Stimulated activated CD8-positive, alpha-beta memory T cell treated with anti-CD3 and anti-CD28 coated beads, Interleukin-15, amount 100 ng/mL, for 4 hours (primary cell): Measurements from ENCODE around the gene PROCA1.

ENCODE experiments used
- DNase-seq, 2 donors: peaks; one replicate each; pipeline ENCODE4 v3.0.0-alpha.2; 2020; ENCODE audit warnings: low read depth in 2 of 2

Gene PROCA1

DNA sequence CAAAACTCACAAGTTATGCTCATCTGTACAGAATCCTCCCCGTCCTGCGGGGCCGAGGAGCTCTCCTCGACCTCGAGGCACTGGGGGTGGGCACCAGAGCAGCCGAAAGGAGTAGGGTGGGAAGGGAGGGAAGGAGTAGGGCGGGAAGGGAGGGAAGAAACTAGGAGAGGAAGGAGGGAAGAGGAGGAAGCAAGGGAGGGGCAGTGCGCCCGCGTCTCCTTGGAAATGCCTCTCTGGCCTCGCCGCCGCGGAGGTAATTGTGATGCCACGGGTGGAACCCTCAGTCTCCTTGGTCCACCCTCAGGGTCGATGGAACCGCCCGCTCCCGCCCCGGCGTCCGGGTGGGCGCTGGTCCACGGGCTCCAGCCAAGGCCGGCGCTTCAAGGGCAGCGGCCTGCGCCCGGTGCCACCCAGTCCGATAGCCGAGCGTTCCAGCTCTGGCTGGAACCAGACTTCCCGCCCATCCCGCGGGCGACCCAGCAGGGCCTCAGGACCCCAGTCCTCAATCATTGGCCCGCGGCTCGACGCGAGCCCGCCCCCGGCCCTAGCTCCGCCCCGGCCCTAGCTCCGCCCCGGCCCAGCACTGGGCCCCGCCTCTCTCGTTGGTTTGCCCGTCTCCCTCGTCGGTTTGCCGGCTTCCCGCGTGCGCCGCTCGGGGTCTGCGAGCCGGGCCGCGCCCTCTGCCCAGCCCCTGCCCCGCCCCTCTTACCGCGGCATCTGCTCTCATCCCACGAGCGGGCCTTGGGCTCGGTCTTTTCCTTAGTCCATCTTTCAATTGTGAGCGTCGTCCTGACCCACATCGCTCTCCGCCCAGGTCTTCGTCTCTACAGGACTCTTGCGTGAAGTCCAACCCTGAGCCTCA, 596 bp downstream of the PROCA1 start:
- DNase-seq, result peak; percentile 74 to 75

DNA sequence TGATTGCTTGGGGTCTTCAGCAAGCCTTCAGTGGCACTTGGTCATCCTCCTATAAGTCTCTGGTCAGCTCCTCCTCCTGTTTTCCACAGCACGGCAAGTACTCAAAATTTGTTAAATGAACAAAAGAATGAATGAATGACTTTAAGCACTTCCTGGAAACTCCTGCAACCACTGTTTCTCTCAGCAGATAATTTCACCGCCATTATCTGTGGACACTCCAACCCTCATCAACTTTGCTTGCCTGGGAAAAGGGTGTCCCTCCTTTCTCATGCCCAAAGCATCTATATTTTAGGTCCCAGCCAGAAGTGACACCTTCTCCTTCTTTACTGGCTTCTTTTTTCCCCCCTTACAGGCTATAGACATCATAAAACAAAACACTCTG, 4.4 kb downstream of the PROCA1 start:
- DNase-seq, result no peak

- no peak for DNase-seq
Measured at GRCh38 chr17:28706471-28707338, 5.0 kb downstream of the PROCA1 start.

DNA sequence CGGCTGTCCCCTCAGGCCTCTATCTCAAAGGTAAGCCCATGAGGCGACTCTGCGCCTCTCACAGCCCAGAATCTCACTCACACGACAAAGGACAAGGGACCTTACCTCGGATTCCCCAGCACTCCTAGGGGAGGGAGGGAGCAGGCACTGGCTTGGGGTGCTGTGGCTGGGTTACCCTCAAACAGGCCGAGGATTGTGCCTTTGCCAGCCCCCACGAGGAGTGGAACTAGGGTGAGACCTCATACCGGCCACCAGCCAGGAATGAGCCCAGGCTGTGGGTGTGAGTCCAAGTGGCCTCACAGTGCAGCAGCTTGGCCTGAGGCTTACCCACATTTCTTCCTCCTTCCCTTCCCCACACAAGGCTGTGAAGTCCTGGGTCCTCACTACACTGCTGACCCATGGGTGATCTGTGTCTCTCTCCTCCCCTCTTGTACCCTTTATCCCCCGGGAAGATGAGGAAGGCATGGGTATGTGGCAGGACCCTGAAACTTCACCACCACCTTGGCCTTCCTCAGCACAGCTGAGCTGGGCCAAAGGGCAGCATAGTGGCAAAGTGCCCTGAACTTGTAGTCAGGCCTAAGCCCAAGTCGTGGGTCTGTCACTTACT, 5.9 kb downstream of the PROCA1 start:
- DNase-seq, result no peak

GRCh38 chr17:28705074-28705659, 6.5 kb downstream of the PROCA1 start:
- DNase-seq, result no peak

DNA sequence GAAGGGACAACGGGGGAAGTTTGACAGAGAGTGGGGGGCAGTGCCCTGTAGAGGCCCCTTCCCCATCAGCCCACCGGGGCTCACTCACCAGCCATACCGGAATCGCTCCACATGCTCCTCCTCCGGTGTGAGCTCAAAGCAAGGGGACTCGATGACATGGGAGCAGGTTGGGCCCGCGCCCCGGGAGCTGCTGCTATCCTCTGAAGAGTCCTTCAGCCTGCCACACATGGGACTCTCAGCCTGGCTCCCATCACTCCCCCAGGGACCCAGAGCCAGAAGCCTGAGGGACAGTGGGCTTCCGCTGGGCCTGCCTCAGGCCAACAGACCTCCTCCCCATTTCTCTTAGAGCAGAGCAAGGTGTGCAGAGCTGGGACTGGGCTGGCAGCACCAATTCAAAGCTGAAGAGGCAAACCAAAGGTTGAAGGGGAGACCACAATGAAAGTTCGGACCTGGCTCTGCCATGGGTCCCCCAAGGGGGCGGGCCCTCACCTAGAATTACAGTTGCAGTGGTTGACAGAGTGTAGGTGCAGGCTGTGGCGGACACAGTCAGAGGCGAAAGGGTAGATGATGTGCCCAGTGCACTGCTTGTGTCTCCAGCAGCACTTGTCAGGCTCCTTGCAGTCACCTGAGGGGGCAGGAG, 7.3 kb downstream of the PROCA1 start:
- no peak for DNase-seq

DNA sequence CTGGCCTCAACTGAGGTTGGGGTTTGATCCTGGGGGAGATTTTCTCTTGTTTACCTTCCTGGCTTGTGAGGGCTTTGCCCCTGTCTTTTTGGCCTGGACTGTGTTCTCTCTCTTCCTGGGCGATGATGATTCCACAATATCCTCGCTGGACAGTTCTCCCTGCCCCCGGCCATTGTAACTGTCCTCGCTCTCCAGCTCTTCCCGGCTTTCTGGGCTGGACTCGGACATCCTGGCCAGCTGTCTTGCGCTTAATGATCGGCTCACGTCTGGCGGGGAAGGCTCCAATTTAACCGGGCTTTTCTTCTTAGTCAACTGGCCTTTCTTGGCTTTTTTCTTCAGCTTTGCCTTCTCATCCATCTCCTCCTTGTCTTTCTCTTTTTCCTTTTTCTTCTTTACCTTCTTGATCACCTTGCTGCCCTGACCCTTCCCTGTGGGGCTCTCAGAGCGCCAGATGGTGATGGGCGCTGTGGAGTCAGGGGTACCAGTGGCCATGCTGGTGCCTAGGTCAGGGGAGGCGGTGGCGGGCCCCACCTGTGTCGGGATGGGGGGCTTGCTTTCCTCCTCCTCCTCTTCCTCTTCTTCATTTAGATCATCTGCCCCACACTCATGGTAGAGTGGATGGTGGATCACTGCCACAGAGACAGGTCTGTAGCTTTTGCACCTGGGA, 8.0 kb downstream of the PROCA1 start:
- no peak for DNase-seq

DNA sequence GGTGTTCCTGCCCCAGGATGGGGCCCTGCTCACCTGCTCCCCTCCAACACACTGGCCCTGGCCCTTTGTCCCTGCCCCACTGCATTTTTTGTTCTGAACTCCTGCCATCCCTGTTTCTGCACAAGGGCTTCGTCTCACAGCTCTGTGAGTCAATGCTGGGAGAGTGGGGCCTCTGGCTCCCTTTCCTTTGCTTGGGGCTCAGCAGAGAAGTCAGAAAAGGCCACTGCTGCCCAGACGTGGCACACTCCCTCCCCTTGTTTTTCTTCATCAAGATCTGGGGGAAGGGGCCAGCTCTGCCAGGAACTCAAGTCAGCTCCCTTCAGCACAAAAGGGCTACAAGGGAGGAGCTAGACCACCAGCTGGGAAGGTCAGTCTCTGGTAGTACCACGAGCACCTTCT, 8.9 kb downstream of the PROCA1 start:
- no peak for DNase-seq

DNA sequence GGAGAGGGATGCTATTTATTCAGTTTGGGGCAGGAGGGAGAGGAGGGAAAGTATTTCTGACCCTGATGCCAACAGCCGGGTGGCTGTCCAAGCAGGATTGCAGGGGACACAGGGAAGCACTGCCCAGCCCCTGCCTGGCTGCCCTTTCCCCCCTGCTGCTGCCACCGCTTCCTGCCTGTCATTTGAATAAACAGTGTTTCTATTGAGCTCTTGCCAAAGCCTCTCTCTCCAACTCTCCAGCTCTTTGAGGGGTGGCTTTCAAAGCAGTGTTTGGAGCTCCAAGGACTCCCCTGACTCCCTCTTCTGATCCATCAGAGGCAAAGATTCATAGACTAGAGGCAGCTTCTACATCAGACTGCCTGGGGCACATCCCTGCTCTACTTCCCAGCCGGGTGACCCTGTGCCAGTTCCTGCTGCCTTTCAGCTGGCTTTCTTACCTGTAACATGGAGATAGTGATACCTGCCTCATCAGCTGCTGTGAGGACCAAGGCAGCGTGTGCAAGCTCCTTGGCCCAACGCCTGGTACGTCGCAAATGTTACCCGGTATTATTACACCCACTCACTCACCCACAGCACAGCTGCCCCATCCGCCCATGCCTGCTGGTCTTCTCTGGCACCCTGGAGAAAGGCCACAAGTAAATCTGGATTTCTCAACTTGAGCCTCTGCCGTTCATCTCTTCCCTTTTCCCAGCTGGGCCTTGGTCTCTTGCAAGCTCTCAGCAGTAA, 9.5 kb downstream of the PROCA1 start:
- DNase-seq, result no peak

GRCh38 chr17:28700830-28701492, 10.7 kb downstream of the PROCA1 start:
- DNase-seq, result no peak

GRCh38 chr17:28700278-28700677, 11.4 kb downstream of the PROCA1 start:
- no peak for DNase-seq

GRCh38 chr17:28698253-28698941, 13.3 kb downstream of the PROCA1 start:
- no peak for DNase-seq

DNA sequence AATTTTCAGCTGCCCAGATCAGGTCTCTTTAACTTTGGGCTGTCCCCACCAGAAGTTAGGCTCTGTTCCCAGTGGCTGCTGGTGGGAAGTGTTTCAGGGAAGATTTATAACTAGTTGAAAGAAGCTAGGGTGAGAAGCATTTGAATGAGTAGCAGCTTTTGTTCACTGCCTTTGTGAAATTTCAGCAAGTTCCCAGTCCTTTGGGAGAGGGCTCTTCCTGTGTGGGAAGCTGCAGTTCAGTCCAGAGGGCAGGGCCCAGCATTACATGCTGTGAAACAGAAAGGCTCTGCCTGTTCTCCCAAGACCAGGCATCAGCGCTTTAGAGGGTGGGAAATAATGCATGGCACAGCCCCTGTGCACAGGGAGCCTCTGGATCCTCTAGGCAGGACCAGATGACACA, 17.8 kb downstream of the PROCA1 start:
- DNase-seq, result no peak

GRCh38 chr17:28689011-28689410, 22.7 kb downstream of the PROCA1 start:
- DNase-seq, result no peak

- no peak for DNase-seq
Measured at GRCh38 chr17:28688481-28688880, 23.2 kb downstream of the PROCA1 start.

GRCh38 chr17:28686296-28686695, 25.4 kb downstream of the PROCA1 start:
- no peak for DNase-seq

DNA sequence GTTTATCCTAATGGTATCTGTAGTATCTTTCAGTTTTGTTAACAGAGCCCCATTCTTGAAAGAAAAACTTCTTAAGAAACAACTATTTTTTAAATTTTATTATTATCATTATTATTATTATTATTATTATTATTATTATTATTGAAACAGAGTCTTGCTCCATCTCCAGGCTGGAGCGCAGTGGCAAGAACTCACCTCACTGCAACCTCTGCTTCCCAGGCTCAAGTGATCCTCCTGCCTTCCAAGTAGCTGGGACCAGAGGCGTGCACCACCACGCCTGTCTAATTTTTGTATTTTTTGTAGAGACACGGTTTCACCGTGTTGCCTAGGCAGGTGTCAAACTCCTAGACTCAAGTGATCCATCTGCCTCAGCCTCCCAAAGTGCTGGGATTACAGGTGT, 26.3 kb downstream of the PROCA1 start:
- DNase-seq, result no peak

DNA sequence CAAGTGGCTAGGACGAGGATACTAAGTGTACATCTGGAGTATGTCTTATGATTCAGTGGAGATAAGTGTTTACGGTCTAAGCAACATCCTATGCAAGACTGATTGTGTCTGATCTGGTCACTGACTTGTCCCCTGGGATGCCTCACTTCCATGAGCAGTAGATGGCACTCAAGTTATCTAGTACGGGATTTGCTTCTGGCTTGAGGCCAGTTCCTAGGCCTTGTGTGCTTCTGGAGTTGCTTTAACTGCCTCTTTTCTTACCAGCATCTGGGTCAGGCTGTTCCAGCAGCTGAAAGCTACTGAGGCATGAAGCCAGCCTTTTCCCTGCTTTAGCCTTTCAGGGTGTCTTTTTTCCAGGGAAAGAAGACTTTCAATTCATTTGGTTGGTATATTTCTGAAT, 26.7 kb downstream of the PROCA1 start:
- no peak for DNase-seq

- no peak for DNase-seq
Measured at GRCh38 chr17:28682655-28683054, 29.0 kb downstream of the PROCA1 start.
